NCI-H446 treated with DMSO at 0.1 percent for 48 hours (cell line): ENCODE data around the gene ARHGDIG.

Experiments
- DNase-seq: peaks from one replicate; lab custom pipeline; 2025; lab: John Stamatoyannopoulos, UW

ARHGDIG gene

DNA sequence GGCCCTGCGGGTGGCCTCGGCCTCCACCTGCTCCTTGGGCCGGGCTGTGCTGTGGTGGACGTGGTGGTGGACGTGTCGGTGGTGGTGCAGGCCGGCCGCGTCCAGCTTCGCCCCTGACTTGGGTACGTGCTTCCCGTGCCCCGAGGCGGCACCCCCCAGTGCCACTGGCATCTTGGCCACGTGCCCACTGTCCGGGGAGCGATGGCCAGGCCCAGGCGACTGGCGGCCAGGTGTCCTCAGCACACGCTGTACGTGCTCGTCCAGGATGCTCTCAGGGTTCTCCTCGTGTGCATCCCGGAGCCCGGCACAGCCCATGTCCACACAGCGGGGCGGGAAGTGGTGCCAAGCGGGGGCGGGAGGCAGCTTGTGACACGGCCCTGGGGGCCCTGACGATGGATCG, 17.4 kb downstream of the ARHGDIG start:
- no peak for DNase-seq

DNA sequence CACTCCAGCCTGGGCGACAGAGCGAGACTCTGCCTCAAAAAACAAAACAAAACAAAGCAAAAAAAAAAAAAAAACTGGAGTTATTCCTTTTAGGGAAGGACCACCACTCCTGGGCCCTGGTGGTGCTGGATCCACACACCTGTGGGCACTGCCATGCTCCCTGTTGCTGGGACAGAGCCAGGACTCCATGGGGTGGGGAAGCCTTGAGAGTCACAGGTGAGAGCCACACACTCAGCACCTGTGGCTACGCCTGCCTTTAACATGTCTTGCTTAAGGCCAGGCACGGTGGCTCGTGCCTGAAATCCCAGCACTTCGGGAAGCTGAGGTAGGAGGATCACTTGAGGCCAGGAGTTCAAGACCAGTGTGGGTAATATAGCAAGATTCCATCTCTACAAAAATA, 20.8 kb downstream of the ARHGDIG start:
- DNase-seq = no peak

DNA sequence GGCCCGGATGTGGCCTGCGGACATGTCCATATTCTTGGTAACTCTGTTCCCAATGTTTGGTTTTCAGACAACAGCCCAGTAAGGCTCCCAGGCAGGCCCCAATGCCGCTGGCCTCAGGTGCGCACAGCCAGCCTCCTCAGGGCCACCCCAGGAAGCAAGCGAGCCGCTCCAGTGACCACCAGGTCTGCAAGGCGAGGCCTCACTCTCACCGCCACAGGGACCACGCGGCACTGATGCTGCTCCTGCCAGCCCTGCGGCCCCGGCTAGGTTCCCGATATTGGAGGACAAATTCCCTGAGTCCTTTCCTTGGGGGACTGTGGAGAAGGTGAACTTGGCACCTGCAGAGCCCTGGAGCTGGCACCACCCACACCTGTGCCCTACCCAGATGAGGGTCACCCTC, 21.6 kb downstream of the ARHGDIG start:
- DNase-seq = no peak

DNA sequence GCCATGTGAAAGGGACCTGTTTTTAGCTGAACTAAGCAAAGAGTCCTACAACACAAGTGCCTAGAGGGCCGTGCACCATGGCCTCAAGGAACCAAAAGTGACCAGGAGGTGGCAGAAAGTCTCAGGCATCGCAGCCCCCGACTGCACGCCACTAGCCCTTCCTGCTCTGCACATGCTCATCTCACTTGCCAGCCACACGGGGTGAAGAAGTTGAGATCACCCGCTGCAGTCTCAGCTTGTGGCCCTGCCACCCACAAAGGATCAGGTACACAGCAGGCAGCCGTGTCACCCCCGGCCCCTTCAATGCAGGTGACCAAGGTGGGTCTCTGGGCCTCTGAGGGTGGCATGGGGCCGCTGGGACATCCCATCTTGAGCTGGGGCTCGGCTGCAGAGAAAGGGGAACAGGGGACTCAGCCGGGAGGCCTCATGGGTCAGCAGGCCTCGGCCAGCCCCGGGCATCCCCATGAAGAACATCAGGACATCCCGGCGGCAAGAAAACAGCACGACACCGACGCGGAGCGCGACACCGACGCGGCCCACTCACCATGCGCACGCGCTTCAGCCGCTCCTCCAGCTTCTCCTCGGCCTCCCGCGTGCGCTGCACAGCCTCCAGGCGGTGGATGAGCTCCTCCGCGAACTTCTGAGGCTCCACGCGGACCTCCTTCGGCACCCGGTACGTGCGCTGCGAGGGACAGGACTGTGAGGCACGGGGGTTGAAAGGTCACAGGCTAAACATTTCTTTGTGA, 23.5 kb downstream of the ARHGDIG start:
- no peak for DNase-seq

DNA sequence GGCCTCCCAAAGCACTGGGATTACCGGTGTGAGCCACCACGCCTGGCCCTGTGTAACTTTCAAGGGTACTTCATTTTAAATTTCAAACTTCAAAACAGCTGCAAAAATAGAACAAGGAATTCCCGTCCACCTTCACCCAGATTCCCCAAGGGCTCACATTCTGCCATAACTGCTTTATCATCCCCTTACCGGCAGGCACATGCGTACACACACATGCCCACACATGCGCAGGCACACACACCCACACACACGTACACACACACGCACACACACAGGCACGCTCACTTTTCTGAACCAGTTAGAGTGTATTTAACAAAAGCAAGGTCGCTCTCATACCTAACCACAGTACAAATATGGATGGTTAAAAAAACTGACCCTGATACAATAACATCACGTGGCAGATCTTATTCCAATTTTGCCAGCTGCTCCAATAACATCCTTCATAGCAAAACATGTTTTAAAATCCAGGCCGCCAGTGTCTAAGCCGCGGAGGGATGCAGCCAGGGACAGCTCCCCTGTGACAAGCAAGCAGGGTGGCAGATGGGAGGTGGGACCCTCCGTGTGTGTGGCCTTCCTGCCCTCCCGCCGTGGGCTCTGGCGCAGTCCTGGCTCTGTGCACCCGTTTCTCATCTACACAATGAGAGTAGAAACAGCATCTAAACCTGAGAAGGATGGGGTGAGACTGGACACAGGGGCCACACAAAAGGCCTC, 25.7 kb downstream of the ARHGDIG start:
- DNase-seq = no peak

DNA sequence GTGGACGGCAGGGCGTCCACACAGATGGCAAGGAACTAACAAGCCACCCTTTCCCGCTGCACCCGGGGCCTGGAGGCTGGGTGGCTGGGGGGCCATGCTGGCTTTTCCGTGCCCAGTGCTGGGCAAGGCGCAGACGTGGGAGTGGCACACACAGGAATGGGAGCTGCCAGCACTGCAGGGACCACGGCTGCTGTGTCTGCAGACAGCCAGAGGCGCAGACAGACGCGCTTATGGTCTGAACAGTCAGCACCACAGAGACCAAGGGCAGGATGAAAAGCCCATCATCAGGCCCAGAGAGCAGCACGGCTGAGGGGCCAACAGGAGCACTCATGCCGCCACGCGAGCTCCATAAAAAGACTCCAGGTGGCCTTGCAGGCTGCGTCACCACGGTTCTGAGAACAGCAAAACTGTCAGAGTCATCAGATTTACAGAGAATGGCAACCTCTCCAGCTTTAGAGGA, 26.6 kb downstream of the ARHGDIG start:
- DNase-seq = no peak

DNA sequence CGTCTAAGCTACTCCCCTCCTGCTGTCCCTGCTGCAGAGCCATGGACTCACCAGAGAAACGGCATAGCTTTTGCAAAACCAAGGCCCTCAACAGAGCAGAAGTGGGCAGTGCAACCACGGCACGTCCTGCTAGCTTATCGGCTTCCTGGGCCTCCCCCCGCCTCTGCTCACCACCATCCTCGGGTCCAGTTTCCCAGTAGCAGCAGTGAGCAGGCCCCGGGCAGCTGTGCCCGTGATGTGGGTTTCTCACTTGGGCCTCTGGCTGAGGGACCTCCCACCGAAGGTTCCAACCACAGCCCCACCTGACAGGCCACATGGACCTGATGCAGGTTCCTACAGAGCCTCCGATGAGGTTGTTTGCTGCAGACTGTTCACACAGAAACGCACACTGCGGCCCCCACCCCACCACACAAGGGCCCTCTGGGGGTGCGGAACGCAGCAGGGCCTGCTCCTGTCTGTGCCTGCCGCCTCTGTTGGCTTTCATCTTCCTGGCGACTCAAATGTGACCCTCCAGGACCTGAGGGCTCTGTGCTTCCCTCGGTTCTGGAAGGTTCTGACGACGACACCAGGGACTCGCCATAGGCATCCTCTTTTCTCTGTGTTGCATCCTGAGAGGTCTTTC, 27.4 kb downstream of the ARHGDIG start:
- no peak for DNase-seq

DNA sequence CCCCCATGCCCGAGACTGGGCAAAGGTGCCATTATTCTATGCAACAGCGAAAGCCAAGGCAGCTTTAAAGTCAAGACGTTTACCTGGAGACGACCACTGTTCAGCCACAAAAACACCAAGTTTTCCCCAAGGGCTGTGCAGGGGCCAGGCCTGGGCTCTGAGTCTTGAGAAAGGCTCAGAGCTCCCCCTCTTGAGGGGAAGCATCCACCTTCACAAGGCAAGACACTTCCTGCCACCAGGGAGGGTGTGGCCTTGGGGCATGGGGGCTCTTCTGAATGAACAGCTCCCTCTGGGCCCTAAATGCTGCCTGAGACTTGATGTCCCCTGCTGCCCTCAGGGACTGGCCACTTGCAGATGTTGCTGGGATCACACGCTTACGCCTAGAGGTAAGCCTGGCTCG, 29.1 kb downstream of the ARHGDIG start:
- DNase-seq = no peak

DNA sequence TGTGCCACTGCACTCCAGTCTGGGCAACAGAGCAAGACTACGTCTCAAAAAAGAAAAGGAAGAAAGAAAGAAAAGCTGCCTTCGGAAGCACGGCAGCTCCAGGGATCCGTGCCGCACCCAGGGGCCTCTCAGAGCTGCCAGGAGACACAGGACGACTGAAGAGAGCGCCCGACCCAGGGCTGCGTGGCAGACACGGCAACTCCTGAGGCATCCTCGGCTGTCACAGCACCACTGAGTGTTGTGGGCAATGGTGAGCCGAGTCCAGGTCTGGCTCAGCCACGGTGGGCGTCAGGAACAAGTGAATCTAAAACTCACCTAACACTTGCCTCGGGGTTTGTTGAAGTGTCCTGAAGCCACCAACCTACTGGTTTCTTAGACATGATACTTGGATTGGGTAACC, 31.3 kb downstream of the ARHGDIG start:
- DNase-seq = no peak

DNA sequence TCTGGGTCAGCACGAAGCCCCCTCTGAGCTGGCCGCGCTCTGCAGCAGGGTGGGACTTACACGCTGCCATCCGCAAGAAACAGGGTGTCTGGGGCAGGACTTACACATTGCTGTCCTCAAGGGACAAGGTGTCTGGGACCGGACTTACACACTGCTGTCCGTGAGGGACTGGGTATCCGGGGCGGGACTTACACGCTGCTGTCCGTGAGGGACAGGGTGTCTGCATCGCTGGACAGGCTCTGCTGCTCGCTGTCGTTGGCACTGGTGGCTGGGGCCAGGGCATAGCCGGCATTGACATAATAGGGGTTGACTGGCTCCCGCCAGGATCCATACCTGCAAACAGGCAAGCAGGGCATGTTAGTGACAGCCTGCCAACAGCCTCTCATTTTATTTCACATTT, 34.0 kb downstream of the ARHGDIG start:
- DNase-seq = no peak

DNA sequence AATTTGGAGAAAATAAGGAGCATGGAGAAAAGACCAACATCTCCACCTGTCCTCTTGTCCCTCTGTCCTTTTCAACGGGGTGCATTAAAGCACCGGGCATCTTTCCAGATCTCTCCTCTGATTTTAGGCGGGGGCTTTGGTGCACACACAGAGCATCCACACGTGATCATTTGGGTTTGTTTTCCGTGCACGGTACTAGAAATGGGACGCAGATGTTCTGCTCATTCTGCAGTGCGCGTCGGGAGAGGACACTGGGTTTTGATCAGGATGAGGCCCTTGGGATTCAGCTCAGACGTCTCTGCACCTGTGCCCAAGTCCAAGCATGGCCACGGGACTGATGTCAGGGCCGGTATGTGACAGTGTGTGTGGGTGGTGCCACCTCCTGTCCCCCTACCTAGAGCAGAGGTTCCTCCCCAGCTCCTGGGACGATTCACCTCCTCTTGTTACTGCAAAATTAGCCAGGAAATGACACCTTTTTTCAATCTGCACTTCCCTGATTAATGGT, 34.5 kb downstream of the ARHGDIG start:
- DNase-seq = no peak

DNA sequence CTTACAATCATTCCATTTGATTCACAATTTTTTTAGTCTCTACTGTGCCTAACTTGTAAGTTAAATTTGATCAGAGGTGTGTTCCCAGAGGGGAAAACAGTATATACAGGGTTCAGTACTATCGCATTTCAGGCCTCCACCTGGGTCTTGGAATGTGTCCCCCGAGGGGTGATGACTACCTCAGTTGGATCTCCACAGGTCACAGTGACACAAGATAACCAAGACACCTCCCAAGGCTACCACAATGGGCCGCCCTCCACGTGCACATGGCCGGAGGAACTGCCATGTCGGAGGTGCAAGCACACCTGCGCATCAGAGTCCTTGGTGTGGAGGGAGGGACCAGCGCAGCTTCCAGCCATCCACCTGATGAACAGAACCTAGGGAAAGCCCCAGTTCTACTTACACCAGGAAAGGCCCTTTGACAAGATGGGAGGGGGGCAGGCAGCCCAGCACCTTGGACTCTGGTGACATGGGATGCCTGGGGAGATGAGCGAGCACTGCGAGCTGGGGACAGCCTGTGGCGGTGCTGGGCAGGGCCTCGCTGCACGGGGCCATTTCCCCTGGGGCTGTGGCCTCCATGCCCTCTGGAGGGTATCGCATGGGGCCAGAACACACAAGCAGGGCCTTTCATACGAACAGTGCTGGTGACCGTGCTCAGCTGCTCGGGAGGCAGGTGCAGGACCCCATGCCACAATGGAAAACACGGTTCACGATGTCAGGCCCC, 36.5 kb downstream of the ARHGDIG start:
- no peak for DNase-seq

DNA sequence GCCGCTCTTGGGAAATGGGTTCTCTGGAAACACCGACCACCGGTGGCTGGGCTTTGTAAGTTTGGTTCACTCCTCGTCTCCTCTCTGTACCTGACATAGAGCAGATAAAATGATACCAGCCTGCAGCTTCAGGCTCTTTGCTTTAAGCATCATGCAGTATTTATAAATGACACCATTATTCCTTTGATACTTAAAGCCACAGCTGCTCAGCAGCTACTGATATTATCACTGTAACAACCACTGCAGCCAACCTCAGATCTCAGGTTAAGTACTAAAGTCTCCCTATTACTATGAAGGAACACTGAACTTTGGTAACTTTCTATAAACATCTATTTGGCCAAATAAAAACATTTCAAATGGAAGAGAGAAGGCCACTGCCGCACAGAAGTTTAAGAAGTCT, 37.2 kb downstream of the ARHGDIG start:
- no peak for DNase-seq

DNA sequence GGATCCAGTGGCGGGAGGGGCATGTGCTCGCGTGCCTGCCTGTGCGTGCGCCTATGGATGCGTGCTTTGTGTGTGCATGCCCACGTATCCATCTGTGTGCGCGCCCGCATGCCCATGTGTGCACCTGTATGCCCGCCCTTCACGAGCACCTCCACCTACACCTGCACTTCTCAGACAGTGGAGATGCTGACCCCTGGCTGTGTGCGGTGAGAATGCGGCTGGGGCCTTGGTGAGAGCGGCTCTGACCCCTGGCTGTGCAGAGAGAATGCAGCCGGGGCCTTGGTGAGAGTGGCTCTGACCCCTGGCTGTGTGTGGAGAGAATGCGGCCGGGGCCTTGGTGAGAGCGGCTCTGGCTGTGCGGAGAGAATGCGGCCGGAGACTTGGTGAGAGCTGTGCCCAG, 38.2 kb downstream of the ARHGDIG start:
- no peak for DNase-seq

DNA sequence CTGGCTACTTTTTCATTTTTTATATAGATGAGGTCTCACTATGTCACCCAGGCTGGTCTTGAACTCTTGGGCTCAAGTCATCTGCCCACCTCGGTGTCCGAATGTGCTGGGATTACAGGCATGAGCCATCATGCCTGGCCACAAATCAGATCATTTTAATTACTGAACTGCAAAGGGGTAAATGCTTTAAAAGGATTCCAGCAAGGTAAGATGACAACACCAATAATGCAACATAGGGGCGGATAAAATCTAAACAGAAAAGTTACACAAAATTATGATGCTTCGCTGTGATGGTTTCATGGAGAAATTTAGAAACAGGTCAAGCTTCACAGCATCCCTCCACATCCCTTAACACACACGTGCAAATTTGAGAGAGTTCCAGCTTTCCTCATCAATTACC, 39.8 kb downstream of the ARHGDIG start:
- no peak for DNase-seq

DNA sequence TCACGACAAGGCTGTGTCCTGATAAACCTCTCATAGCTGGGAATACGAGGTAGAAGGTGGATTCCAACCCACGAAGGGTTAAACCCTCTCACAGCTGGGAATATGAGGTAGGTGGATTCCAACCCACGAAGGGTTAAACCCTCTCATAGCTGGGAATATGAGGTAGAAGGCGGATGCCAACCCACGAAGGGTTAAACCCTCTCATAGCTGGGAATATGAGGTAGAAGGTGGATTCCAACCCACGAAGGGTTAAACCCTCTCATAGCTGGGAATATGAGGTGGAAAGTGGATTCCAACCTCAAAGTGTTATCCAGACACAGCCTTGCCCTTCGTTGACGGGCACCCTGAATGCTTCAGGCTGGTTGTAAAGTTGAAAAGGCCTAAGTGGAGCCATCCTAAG, 41.1 kb downstream of the ARHGDIG start:
- no peak for DNase-seq

DNA sequence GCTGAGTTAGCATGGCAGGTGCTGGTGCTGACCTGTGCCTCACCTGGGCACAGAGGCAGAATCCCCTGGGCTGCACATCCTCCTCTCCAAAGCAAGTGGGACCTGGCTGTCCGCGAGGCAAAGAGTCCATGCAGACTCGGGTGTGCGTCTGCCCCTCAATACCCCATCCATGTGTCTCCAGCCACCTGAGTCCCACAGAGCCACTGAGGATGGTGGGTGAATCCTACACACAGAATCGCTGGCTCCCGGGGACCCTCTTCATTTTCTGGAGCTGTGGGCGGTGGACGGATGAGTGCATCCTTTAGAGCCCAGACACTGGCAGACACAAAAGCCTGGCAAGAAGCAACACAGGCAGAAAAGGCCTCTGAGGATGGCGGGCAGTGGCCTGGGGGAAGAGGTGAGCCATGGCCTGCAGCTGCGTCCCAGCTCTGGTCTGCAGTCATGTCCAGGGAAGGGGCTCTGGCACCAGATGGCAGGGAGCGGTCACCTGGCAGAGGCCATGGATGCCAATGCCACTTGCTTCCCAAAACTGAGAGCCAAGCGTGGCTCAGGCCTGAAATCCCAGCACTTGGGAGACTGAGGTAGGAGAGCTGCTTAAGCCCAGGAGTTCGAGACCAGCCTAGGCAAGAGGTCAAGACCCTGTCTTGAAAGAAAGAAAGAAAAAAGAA, 42.2 kb downstream of the ARHGDIG start:
- no peak for DNase-seq

DNA sequence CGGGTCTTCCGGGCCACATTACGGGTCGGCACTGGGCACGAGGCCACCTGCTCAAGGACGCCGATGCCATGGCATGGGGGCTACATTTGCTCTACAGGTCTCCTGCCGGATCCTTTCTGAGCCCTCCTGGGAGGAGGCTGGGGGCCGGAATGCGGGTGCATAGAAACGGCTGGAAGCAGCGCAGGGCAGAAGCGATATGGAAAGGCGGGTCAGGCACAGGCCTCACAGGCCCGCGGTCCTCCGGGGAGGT, 43.7 kb downstream of the ARHGDIG start:
- no peak for DNase-seq

DNA sequence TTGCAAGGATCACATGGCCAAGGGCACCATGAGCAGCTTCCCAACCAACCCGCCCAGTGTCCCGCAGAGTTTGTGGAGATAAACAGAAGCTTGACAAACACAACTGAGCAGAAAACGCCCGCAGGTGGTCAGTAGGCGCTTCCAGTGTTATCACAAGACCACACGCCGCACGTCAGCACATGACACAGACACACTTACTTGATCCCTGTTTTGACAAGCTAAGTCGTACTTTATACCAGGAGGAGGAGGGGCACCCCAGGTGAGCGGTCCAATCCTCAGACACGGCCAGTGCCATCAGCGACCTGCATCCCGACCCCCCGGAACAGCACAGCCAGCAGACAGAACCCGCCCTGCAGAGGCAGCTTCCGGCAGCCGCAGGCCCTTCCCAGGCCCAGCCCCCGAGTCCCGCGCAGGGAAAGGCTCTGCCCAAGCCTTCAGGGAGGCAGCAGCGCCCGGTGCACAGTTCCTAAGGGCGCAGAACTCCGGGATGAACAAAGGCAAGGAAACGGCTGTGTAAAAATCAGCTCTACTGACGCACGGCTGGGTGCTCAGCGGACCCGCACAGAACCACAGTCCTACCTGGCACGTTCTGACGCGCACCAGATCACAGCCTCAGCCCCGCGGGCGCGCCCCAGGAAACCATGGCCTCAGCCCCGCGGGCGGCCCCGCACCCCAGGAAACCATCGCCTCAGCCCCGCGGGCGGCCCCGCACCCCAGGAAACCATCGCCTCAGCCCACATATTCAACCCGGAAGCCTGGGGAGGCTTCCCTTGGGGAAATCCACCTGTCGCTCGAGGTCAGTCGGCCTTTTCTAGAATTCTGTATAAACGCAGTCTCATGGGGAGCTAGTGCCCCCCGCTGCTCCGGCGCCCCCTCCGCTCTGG, 44.3 kb downstream of the ARHGDIG start:
- DNase-seq = no peak

DNA sequence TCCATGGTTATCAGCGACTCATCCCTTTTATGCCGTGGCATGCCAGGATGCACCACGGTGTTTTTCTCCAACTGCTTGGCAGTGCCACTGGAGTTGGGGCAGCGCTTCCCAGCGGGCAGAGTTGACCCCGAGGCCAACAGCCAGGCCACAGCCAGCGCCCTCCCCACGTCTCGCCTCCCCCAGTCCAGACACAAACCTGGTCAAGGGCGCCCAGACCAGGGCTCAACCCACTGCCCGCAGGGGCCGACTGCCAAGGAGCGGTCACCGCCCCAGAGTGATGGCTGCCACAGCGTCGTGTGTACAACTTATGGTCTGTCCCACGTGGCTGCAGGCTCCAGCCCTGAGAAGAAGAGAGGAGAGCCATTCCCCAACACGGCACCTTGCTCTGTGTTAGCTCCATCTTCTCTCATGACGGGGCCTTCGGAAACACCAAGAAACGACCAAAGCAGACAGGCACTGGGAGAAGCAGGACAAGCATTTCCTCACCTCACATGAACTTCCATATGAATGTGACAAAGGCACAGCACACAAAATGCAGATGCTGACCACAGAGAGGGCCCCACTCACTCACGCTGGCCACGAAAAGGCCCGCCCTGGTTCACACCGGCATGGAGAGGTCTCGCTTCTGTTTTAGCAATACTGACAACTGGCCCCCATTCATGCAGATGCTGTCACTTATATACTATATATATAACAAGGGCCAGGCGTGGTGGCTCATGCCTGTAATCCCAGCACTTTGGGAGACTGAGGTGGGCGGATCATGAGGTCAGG, 45.2 kb downstream of the ARHGDIG start:
- DNase-seq = no peak
